ENCODE results near the gene YIPF5.

Gene YIPF5

DNA sequence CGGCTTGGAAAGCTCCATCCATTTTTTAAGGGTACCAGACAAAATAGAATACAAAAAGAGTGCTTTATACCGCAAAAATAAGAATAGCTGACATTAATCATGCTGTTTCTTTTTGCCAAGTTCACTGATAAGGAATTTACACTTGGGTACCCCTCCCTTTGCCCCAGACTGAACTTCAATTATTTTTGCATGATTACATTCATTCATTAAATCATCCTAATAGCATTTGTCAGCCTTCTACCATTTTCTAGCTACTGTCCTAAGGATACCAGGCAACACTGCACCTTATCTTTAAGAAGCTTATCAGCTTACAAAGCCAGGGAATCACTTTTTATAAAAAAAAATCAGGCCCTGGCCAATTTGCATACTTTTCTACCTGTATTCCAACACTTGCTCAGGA lies 48.4 kb downstream of the YIPF5 start:
- no peak for DNase-seq

DNA sequence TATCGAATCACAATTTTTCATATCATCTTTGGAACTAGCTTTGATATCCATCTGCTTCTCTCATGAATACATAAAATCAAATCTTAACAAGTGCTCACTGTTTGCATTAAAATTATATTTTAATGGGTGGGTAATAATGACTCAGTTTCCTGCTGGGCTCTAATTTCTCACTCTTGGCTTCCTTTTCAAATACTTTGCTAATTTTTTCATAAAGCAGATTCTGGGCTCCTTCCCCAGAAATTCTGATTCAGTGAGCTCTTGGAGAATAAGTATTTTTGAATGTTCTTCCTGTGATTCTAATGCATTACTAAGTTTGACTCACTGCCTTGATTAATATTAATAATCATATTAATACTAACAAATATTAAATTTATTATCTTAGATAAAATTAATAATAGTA lies 48.9 kb downstream of the YIPF5 start:
- DNase-seq: no peak

DNA sequence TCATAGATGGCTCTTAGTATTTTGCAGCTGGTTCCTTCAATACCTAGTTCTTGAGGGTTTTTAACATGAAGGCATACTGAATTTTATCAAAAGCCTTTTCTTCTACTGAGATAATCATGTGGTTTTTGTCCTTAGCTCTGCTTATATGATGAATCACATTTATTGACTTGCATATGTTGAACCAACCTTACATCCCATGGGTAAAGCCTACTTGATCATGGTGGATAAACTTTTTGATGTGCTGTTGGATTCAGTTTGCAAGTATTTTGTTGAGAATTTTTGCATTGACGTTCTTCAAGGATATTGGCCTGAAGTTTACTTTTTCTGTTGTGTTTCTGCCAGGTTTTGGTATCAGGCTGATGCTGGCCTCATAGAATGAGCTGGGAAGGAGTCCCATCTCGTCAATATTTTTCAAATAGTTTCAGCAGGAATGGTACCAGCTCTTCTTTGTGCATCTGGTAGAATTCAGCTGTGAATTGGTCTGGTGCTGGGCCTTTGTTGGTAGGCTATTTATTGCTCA lies 49.7 kb downstream of the YIPF5 start:
- no peak for DNase-seq

DNA sequence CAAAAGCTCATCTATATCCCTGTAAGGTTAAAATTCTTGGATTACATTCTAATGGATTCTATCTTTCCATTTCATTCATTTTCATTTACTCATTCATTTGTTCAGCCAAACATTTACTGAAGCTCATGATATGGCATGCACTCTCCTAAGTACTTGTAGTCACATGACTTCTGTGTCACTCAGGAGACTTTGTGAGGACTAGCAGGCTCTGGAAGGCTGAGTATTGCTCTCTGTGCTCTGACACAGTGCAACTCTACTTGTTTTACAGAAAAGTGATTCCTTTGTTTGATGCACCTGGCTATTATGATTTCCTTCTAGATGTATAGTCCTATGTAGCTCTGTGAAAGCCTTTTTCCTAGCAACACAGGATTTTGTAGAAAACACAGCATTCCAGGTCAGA lies 53.0 kb downstream of the YIPF5 start:
- DNase-seq: no peak

DNA sequence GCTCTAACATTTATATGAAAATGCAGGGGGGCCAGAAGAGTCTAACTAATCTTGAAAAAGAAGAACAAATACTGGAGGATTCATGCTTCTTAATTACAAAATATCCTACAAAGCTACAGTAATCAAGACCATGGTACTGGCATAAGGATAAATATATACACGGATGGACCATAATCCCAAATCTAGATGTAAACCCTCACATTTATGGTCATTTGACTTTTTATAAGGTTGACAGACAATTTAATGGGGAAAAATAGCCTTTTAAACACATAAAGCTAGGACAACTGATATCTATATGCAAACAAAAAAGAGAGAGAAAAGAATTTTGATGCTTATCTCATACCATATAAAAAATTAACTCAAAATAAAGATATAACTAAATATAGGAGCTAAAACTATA lies 55.9 kb downstream of the YIPF5 start:
- no peak for DNase-seq
